DND-41 (cell line): ENCODE results near the gene MLLT6.

Experiments used
- ATAC-seq: fragments of 200-7000 bp; cut with Tn5 transposase; 3 replicates; pipeline ENCODE4 v1.9.1; 2021; ENCODE audit warnings: low read depth; ENCODE audit not compliant: insufficient read depth
- DNase-seq: peaks from one replicate; pipeline ENCODE4 v3.0.0-alpha.2; 2020
- H2AFZ ChIP-seq: 2 replicates; pipeline ENCODE4 v1.6.0; 2012; ENCODE audit warnings: low read depth, low read length
- H3K27ac ChIP-seq: 2 replicates; pipeline ENCODE4 v1.5.1; 2012; ENCODE audit warnings: low read length, inconsistent platforms
- H3K27me3 ChIP-seq: fragments of 200-600 bp; sonication (generic); 2 replicates; pipeline ENCODE4 v1.6.0; 2012; ENCODE audit warnings: low read length, mild to moderate bottlenecking, inconsistent platforms; ENCODE audit not compliant: insufficient read depth, poor library complexity
- H3K36me3 ChIP-seq: 2 replicates; pipeline ENCODE4 v1.5.1; 2012; ENCODE audit warnings: low read length, inconsistent platforms; ENCODE audit not compliant: insufficient read depth
- H3K4me1 ChIP-seq: 2 replicates; pipeline ENCODE4 v1.5.1; 2012; ENCODE audit warnings: mild to moderate bottlenecking, low read length; ENCODE audit not compliant: insufficient read depth
- H3K4me2 ChIP-seq: 2 replicates; pipeline ENCODE4 v1.6.0; 2012; ENCODE audit warnings: mild to moderate bottlenecking, moderate library complexity, low read length, inconsistent platforms; ENCODE audit not compliant: insufficient read depth
- H3K4me3 ChIP-seq, 2 experiments: fragments of 200-600 bp in 1 of 2; shearing (Covaris generic) in 1 of 2; 2 replicates each; pipeline ENCODE4 v1.5.1; 2012 to 2016; ENCODE audit warnings: inconsistent platforms in 2 of 2, low read length in 2 of 2, mild to moderate bottlenecking in 2 of 2, low read depth in 1 of 2, moderate library complexity in 1 of 2
- H3K79me2 ChIP-seq: 2 replicates; pipeline ENCODE4 v1.6.0; 2012; ENCODE audit warnings: low read length, inconsistent platforms; ENCODE audit not compliant: insufficient read depth
- H3K9ac ChIP-seq: 2 replicates; pipeline ENCODE4 v1.6.0; 2012; ENCODE audit warnings: low read depth, mild to moderate bottlenecking, inconsistent platforms, low read length, moderate library complexity
- H3K9me3 ChIP-seq: 2 replicates; pipeline ENCODE4 v1.5.1; 2012; ENCODE audit warnings: low read length, moderate library complexity, mild to moderate bottlenecking, inconsistent platforms; ENCODE audit not compliant: insufficient read depth, severe bottlenecking
- H4K20me1 ChIP-seq: 2 replicates; pipeline ENCODE4 v1.6.0; 2012; ENCODE audit warnings: low read length; ENCODE audit not compliant: insufficient read depth
- CTCF ChIP-seq: IDR thresholded peaks from 2 replicates; pipeline ENCODE4 v1.5.1; 2012; ENCODE audit warnings: borderline replicate concordance, low read length, moderate library complexity, mild to moderate bottlenecking; ENCODE audit not compliant: poor library complexity, severe bottlenecking; ENCODE audit errors: extremely low read depth
- EZH2 ChIP-seq: IDR thresholded peaks from 3 replicates; pipeline ENCODE4 v1.6.1; 2012; ENCODE audit warnings: borderline replicate concordance, low read depth, mild to moderate bottlenecking, moderate library complexity, low read length, inconsistent platforms; ENCODE audit not compliant: severe bottlenecking

The MLLT6 gene

GRCh38 chr17:38739305-38739704 is 34.2 kb downstream of the MLLT6 start:
- ATAC-seq, result no peak
- Histone ChIP-seq H3K4me3 (no peak overlapping the region), H3K27me3 (no peaks in the 10 kb centered on the region), H3K36me3 (peaks cover 46% of the 10 kb centered on the region), H3K27ac (no peak overlapping the region), H3K4me1 (peaks cover 15% of the 10 kb centered on the region), H4K20me1 (peaks cover 42% of the 10 kb centered on the region; the same call in 1 of the 2 replicates), H3K9ac (no peak overlapping the region), H3K4me2 (no peak overlapping the region), H2AFZ (no peak overlapping the region), H3K79me2 (peaks cover 41% of the 10 kb centered on the region), H3K9me3 (no peaks in the 10 kb centered on the region)
- DNase-seq, result no peak
- TF ChIP-seq CTCF, result no peak
- TF ChIP-seq EZH2, result no peak

- H3K4me2 ChIP-seq, result no peak overlapping the region
- H3K27ac ChIP-seq, result no peak overlapping the region
- H3K79me2 ChIP-seq, result peaks cover 48% of the 10 kb centered on the region
- no peak for DNase-seq
- no peak overlapping the region for H3K9ac ChIP-seq
- peaks cover 46% of the 10 kb centered on the region for H3K36me3 ChIP-seq
- H4K20me1 ChIP-seq, result peaks cover 45% of the 10 kb centered on the region; the same call in 1 of the 2 replicates
- no peak for ATAC-seq
- H3K9me3 ChIP-seq, result no peaks in the 10 kb centered on the region
- no peaks in the 10 kb centered on the region for H3K27me3 ChIP-seq
- H3K4me1 ChIP-seq, result peaks cover 12% of the 10 kb centered on the region; the same call in 1 of the 2 replicates
- no peak overlapping the region for H3K4me3 ChIP-seq
- H2AFZ ChIP-seq, result no peak overlapping the region
- TF ChIP-seq EZH2 (no peak), CTCF (no peak)
These were observed 35.0 kb downstream of the MLLT6 start for GRCh38 chr17:38740044-38740443.

- no peak for ATAC-seq
- TF ChIP-seq CTCF (no peak), EZH2 (no peak)
- no peak overlapping the region for H3K9ac ChIP-seq
- H3K4me1 ChIP-seq, result peaks cover 13% of the 10 kb centered on the region
- DNase-seq, result no peak
- no peak overlapping the region for H3K4me2 ChIP-seq
- peaks cover 39% of the 10 kb centered on the region for H3K36me3 ChIP-seq
- H3K27ac ChIP-seq, result no peak overlapping the region
- H3K9me3 ChIP-seq, result no peaks in the 10 kb centered on the region
- no peak overlapping the region for H3K4me3 ChIP-seq
- H3K27me3 ChIP-seq, result no peaks in the 10 kb centered on the region
- H2AFZ ChIP-seq, result no peak overlapping the region
- H3K79me2 ChIP-seq, result peaks cover 54% of the 10 kb centered on the region
- H4K20me1 ChIP-seq, result peaks cover 43% of the 10 kb centered on the region; the same call in 1 of the 2 replicates
These were observed 35.7 kb downstream of the MLLT6 start for GRCh38 chr17:38740806-38741205.

GRCh38 chr17:38741461-38741860 is 36.4 kb downstream of the MLLT6 start:
- DNase-seq, result no peak
- H3K27ac ChIP-seq, result no peak overlapping the region
- H3K27me3 ChIP-seq, result no peaks in the 10 kb centered on the region
- no peak overlapping the region for H3K4me3 ChIP-seq
- H4K20me1 ChIP-seq, result peaks cover 50% of the 10 kb centered on the region; the same call in 1 of the 2 replicates
- no peak overlapping the region for H3K4me2 ChIP-seq
- H3K36me3 ChIP-seq, result peaks cover 35% of the 10 kb centered on the region
- H2AFZ ChIP-seq, result no peak overlapping the region
- no peaks in the 10 kb centered on the region for H3K9me3 ChIP-seq
- peaks cover 20% of the 10 kb centered on the region for H3K4me1 ChIP-seq
- no peak overlapping the region for H3K9ac ChIP-seq
- ATAC-seq, result no peak
- peaks cover 60% of the 10 kb centered on the region for H3K79me2 ChIP-seq
- TF ChIP-seq CTCF, result no peak
